Eye (tissue), 1 donor: ENCODE data around the gene TCEAL3.
"Not testable (repeated sequence)": the region's sequence is repeated elsewhere in the genome, so short reads cannot be mapped to it uniquely, and the experiment has no call there.

ENCODE experiments used
- DNase-seq: peaks from one replicate; pipeline ENCODE4 v3.0.0-alpha.2; 2015

The TCEAL3 gene, protein sequence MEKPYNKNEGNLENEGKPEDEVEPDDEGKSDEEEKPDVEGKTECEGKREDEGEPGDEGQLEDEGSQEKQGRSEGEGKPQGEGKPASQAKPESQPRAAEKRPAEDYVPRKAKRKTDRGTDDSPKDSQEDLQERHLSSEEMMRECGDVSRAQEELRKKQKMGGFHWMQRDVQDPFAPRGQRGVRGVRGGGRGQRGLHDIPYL

DNA sequence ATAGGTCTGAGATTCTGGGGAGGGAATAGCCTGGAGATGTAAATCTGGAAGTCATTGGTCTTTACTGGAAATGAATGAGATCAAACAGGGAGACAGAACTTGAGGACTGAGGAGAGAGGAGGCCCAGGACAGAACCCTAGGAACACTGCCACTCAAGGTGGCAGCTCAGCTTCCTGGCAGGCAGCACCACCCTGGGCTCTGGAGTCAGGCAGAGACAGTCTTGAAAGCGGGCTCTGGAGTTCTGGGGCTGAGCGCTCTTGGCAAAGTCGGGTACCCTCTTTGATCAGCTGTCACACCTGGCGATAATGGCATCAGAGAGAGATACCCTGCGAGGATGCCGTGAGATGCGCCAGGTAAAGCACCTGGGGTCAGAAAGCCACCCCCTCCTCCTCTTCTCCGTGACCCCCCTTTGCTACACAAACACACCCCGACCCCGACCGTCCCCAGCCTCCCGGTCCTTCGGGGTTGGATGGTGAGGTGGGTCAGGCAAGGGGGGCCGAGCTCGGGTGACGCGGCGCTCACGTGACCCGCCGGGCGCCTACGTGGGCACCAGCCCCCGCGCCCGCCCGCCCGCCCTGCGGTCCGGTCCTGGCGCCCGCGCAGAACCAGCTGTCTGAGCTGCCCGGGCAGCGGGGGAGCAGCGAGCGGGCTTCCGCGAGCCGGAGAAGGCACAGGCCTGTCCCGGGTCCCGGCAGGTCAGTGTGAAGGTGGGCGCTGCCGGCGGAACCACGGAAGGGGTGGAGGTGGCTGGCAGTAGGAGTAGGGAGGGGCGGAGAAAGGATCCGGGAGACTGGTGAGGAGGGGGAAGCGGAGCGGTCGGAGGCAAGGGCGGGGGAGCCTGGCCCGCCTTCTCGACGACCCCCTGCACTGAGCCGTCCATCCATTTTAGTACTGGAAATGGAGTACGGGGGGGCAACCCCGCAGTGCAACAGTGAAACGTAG, at the start of gene TCEAL3:
TSS of gene TCEAL3 (plus strand) at position 600 of the 942 bp plus-strand sequence. CDS start 1,102 bp downstream, outside the sequence.
- peak; percentile 78 for DNase-seq

DNA sequence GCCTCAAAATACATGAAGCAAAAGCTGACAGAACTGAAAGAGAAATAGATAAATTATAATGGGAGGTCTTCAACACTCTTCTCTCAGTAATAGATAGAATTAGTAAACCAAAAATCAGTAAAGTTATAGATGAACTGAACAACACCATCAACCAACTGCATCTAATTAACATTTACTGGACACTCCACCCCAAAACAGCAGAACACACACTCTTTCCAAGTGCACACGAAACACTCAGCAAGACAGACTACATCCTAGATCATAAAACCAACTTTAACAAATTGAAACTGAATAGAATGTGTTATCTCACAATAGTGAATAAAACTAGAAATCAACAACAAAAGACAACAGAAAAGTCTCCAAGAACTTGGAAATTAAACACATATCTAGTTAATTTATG, 47.5 kb upstream of the TCEAL3 start:
- DNase-seq, result no peak

- DNase-seq, result no peak
Observed at GRCh38 chrX:103562801-103563200, 45.0 kb upstream of the TCEAL3 start.

DNA sequence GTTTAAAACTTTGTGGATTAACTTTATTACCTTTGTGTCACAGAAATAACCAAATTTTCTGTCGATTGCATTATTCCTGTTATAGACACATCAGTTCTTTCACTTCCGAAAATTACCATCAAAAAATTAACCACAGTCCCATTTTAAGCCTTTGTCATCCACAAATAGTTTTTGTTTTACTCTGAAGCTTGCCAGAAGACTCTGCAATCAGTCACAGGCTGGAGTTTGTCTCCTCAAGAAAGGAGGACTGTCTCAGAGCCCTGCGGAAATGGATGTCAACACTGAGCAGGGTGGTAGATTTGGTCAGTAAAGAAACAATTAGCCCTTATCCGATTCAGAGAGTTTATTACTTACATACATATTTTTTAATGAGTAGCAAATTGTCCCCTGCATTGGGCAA, 42.6 kb upstream of the TCEAL3 start:
- DNase-seq, result no peak

DNA sequence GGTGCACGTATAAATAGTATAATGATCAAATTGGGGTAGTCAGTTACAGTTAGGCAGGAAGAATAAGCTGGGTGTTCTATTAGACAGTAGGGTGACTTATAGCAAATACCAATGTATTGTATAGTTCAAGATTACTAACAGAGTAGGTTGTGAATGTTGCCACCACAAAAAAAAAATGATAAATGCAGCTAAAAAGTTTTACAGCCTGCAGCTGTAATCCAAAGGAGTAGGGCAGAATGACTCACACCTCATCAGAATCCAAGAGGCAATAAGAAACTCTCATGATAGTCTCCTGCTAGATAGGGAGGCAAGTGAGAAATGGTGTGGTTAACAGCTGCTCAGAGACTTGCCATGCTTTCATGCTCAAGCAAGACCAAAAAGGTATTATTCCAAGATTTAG, 42.0 kb upstream of the TCEAL3 start:
- DNase-seq, result no peak

GRCh38 chrX:103571121-103571520, 36.6 kb upstream of the TCEAL3 start:
- DNase-seq, result no peak

GRCh38 chrX:103571726-103572125, 36.0 kb upstream of the TCEAL3 start:
- DNase-seq, result no peak

GRCh38 chrX:103573202-103573601, 34.6 kb upstream of the TCEAL3 start:
- DNase-seq, result no peak

DNA sequence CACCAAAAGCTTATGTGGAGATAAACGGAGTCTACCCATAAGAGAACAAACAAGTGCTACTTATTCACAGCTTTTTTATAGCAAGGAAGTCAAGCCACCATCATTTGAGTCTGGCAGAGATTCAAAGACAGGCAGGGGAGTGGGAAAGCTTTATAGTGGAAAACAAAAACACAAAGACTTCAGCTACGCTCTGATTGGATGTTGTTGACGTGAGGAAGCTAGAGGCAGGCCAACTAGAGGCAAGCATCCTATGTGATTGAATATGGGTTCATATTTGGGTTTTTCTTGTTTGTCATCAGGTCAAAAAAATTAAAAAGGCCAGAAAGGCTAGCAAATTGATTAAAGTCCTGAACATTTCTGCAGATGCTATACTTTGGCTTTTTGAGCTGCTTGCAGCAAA, 23.2 kb upstream of the TCEAL3 start:
- peak; percentile 11 for DNase-seq

- DNase-seq, result peak; percentile 71
Observed at GRCh38 chrX:103585411-103586313, 22.1 kb upstream of the TCEAL3 start, which contains the start of gene TCEAL4. TCEAL4 (plus strand) TSS chrX:103585515; CDS start chrX:103586676, 1,161 bp downstream.

- no peak for DNase-seq
Observed at GRCh38 chrX:103586314-103586646, 21.5 kb upstream of the TCEAL3 start.

DNA sequence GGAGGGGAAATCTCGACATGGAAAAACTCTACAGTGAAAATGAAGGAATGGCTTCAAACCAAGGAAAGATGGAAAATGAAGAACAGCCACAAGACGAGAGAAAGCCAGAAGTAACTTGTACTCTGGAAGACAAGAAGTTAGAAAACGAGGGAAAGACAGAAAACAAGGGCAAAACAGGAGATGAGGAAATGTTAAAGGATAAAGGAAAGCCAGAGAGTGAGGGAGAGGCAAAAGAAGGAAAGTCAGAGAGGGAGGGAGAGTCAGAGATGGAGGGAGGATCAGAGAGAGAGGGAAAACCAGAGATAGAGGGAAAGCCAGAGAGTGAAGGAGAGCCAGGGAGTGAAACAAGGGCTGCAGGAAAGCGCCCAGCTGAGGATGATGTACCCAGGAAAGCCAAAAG, 21.1 kb upstream of the TCEAL3 start:
- DNase-seq, result no peak

DNA sequence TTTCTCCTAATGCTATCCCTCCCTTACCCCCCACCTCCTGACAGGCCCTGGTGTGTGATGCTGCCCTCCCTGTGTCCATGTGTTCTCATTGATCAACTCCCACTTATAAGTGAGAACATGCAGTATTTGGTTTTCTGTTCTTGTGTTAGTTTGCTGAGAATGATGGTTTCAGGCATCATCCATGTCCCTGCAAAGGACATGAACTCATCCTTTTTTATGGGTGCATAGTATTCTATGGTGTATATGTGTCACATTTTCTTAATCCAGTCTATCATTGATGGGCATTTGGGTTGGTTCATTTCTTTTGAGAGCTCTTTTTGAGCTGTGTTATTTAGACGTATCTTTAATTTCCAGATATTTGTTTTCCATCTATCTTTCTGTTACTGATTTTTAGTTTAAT, 15.5 kb upstream of the TCEAL3 start:
- DNase-seq, result not testable (repeated sequence)

- not testable (repeated sequence) for DNase-seq
Observed at GRCh38 chrX:103595202-103595601, 12.6 kb upstream of the TCEAL3 start.

DNA sequence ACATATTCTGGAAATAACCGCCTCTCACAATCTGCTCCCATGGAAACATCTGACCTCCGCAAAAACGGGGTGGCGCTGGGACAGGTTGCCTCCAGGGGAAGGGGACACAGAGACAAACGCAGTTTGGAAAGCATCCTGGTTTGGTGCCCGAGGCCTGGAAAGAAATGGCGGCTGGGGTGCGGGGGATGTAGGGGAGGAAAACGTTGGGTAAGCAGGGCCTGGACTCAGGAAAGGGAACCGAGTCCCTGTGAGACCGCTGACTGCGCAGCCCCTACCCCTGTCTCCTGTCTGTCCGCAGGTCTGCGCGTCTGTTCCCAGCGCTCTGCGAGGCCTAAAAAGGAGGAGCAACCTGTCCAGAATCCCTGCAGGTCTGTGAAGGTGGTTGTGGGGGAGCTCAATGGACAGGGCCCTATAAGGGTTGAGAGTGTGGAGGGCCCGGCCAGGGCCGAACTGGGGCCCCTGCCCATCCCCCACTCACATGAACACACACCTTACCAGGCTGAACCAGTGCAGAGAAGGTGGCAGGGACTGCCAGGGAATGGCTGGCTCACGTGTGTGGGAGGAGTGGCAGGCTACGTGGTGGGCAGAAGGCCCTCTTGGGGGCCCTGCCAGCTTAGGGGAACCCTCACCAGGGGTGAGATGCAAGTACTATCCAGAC, 672 bp downstream of the TCEAL3 start:
- DNase-seq, result no peak

- no peak for DNase-seq
Observed at GRCh38 chrX:103610282-103610681, 2.5 kb downstream of the TCEAL3 start.

DNA sequence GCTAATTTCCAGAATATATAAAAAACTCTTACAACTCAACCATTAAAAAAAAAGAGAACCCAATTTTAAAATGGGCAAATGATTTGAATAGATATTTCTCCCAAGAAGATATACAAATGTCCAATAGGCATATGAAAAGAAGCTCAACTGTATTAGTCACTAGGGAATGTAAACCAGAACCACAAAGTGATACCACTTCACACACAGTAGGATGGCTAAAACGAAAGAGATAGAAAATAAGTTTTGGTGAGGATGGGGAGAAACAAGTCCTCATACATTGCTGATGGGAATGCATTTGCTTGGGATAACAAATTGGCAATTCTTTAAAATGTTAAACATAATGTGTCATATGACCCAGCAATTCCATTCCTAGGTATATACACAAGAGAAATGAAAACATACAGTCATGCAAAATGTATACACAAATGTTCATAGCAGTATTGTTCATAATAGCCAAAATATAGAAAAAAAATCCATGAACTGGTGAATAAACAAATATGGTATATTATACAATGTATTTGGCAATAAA, 5.7 kb downstream of the TCEAL3 start:
- DNase-seq, result no peak

DNA sequence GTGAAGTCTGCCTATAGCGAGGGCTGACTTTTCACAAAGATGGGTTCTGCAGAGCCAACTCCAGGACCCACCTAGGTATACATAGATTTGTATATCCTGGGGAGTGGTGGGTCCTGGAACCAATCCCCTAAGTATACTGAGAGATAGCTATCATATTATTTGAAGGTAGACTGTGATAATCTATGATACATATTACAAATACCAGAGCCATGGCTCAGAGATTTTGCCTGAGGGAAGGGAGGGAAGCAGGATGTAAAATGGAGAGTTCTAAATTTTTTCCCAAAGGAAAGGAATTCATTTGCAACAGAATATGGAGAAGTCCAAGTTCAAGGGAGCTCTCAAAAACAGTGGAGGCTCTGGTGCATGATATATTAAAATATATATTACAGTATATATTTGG, 7.2 kb downstream of the TCEAL3 start:
- no peak for DNase-seq

- no peak for DNase-seq
Observed at GRCh38 chrX:103615781-103616371, 8.1 kb downstream of the TCEAL3 start.

- DNase-seq, result no peak
Observed at GRCh38 chrX:103616676-103617186, 9.0 kb downstream of the TCEAL3 start.

GRCh38 chrX:103624111-103624510, 16.3 kb downstream of the TCEAL3 start:
- no peak for DNase-seq

DNA sequence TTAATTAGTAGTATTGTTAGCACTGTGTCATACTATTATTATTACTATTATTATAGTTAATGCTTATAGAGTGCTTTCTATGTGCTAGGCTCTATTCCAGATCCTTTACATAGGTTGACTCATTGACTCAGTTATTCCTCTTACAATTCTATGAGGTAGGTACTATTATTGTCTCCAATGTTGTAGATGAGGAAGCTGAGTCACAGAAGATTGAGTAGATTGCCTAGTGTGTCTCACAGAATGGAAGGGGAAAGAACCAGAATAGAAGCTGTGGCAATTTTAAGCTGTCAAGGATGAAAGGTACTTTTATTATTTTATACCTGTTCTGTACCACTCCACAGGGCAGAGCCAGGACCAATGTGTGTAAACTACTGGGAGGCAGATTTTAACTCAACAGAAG, 19.1 kb downstream of the TCEAL3 start:
- DNase-seq, result no peak
